GM12891 (cell line): Measurements from ENCODE around the gene SNAP25.

ENCODE experiments used
- DNase-seq: peaks from one replicate; pipeline ENCODE4 v3.0.0; 2011; ENCODE audit warnings: low spot score; ENCODE audit not compliant: insufficient read length
- FAIRE-seq: peaks from 2 replicates; lab custom pipeline; 2011; peaks lifted over from hg19 to GRCh38; lab: Jason Lieb, UNC
- PAX5 ChIP-seq: IDR thresholded peaks from 2 replicates; pipeline ENCODE4 v1.6.1; 2011; ENCODE audit warnings: low read length, moderate library complexity, mild to moderate bottlenecking; ENCODE audit not compliant: insufficient read depth, severe bottlenecking
- POLR2A ChIP-seq: IDR thresholded peaks from 2 replicates; pipeline ENCODE4 v1.6.1; 2011; ENCODE audit warnings: low read depth, low read length, control low read depth
- POLR2AphosphoS5 ChIP-seq: IDR thresholded peaks from 2 replicates; pipeline ENCODE4 v1.6.1; 2011; ENCODE audit warnings: low read depth, low read length, control low read depth
- POU2F2 ChIP-seq: IDR thresholded peaks from 2 replicates; pipeline ENCODE4 v1.6.1; 2011; ENCODE audit warnings: low read depth, mild to moderate bottlenecking, control low read depth, low read length, moderate library complexity
- SPI1 ChIP-seq: IDR thresholded peaks from 2 replicates; pipeline ENCODE4 v1.6.1; 2011; ENCODE audit warnings: low read depth, low read length, control low read depth
- TAF1 ChIP-seq: IDR thresholded peaks from 2 replicates; pipeline ENCODE4 v1.6.1; 2011; ENCODE audit warnings: low read depth, low read length, control low read depth

The SNAP25 gene

GRCh38 chr20:10291568-10292248, 73.1 kb downstream of the SNAP25 start:
- TF ChIP-seq POLR2AphosphoS5 (no peak), POLR2A (no peak), TAF1 (no peak)
- FAIRE-seq (no peak), DNase-seq (no peak)

- no peak for FAIRE-seq
Observed at GRCh38 chr20:10297223-10297622, 78.6 kb downstream of the SNAP25 start.

GRCh38 chr20:10297684-10298240, 79.1 kb downstream of the SNAP25 start:
- FAIRE-seq (no peak), DNase-seq (no peak)
- TF ChIP-seq POLR2A (no peak), TAF1 (no peak), POLR2AphosphoS5 (no peak)

More at GRCh38 chr20:10297223-10297622, 78.6 kb downstream of the SNAP25 start:
- TF ChIP-seq TAF1 = no peak
- no peak for TF ChIP-seq POLR2A
- no peak for TF ChIP-seq PAX5
- no peak for TF ChIP-seq POU2F2
- TF ChIP-seq POLR2AphosphoS5 = no peak
- no peak for TF ChIP-seq SPI1
- no peak for DNase-seq

DNA sequence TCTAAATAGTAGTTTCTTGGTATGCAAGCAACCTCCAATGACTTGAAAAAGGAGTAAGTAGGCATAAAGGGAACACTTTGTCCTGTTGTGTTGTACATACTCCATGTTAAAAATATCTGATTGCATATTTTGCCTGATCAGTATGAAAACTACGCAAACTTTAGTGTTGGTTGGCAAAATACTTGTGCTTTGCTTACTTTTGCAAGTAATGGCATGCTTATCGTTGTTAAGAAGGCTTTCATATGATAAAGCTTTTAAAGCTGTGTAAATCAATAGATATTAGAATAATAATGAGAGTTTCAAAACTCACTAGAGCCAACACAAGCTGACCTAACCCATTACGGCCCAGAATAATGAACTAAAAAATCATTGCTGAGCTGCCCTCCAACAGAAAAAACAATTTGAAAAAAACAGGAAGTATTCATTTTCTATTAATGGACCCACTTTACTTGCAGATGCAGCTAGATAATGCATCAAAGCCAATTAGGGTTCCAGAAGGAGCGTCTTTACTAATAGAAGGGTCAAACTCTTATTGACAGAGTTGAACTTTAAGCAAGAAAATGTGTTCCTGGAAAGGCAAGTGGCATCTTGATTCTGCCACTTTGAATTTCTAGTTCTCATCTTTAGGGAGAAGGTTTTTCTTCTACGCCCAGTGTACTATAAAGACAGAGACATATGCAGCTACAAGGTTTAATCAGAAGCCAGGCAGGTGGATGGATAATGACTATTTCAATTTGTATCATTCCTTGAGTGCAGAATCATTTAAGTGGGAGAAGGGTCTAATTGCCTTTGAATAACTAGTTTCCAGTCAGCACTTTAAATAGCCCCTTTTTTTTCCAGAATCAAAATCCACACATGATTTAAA, 82.2 kb downstream of the SNAP25 start:
- no peak for TF ChIP-seq POU2F2
- TF ChIP-seq PAX5 = no peak
- no peak for TF ChIP-seq POLR2A
- no peak for TF ChIP-seq SPI1
- no peak for TF ChIP-seq TAF1
- TF ChIP-seq POLR2AphosphoS5 = no peak
- DNase-seq (no peak), FAIRE-seq (no peak)

GRCh38 chr20:10303852-10304251, 85.2 kb downstream of the SNAP25 start:
- DNase-seq (no peak), FAIRE-seq (no peak)
- TF ChIP-seq PAX5 = no peak

DNA sequence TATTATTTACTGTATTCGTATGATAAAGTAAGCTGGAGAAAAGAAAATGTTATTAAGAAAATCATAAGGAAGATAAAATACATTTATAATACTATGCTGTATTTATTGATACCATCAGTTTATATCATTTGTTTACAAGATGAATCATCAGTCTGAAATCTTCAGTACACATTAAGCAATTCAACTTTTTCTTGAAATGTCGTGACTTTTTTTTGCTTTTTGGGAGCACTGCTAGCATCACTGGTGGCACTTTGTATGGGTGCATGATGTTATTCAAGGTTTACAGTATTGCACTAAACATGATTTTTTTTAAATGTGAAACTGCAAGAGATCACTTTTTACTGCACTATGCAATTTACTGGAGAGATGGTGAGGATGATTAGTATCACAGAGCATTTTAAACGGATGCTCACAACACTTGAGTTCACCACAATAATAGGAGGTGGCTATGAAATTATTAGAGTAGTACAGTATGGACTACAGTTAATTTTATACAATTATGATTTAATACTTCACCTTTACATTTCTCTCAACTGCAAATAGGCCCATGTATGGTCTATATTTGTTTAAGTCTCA, 85.9 kb downstream of the SNAP25 start:
- FAIRE-seq = no peak
- DNase-seq = no peak
- TF ChIP-seq PAX5 (no peak), POLR2AphosphoS5 (no peak), POLR2A (no peak), POU2F2 (no peak), TAF1 (no peak), SPI1 (no peak)

GRCh38 chr20:10306440-10307358, 88.1 kb downstream of the SNAP25 start:
- TF ChIP-seq PAX5 (no peak), POLR2AphosphoS5 (no peak), SPI1 (no peak), POLR2A (no peak), POU2F2 (no peak), TAF1 (no peak)
- DNase-seq (no peak), FAIRE-seq (no peak)

GRCh38 chr20:10307359-10307735, 88.7 kb downstream of the SNAP25 start:
- no peak for FAIRE-seq
- no peak for TF ChIP-seq TAF1
- no peak for TF ChIP-seq POU2F2
- TF ChIP-seq SPI1 = no peak
- TF ChIP-seq PAX5 = no peak
- no peak for TF ChIP-seq POLR2AphosphoS5
- TF ChIP-seq POLR2A = no peak
- DNase-seq = no peak

DNA sequence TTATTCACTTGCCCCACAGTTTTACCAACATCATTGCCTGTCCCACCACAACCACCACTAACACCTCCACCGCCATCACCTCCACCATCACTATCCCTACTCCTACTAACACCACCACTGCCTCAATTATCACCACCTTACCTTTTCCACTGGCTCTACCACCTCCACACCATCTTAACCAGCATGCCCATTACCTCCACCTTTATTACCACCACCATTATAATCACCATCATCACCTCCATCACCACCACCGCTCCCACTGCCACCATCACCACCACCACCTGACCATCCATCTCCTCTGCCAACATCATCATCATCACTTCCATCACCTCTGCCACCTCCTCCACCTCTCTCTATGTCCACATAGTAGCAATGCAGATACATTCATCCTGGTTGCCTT, 90.0 kb downstream of the SNAP25 start:
- DNase-seq = no peak
- TF ChIP-seq PAX5 (no peak), POLR2AphosphoS5 (no peak), TAF1 (no peak), SPI1 (no peak), POU2F2 (no peak), POLR2A (no peak)
- FAIRE-seq = no peak

DNA sequence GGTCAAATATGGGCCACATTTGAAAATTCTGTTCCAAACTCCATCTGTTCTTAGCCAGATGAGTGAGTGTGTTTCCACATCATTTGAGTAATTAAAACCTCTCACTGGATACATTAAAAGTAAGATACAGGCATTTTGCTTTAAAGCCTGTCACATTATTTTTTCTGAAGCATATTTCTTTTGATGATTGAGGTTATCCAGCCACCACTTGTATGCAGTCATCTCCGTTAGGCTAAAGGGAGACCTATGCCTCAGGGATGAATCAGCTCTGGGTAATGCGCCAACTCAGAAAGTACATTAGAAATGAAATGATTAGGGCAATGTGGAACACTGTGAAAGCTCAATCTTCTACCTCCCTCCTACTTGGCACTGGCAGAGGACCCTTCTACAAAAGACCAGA, 90.7 kb downstream of the SNAP25 start:
- FAIRE-seq = no peak
- TF ChIP-seq SPI1 = no peak
- TF ChIP-seq POLR2AphosphoS5 = no peak
- TF ChIP-seq TAF1 = no peak
- TF ChIP-seq PAX5 = no peak
- no peak for TF ChIP-seq POU2F2
- no peak for TF ChIP-seq POLR2A
- no peak for DNase-seq
